Measurements from ENCODE around the gene FAM237B. TPM values are rescaled to one million over a fixed set of nuclear protein-coding genes. Genes with fewer than 3 reads are reported as not detected.
A peak's percentile ranks its signal among the peaks of the same experiment; 100 is the strongest.
"Not testable (repeated sequence)": the region's sequence is repeated elsewhere in the genome, so short reads cannot be mapped to it uniquely, and the experiment has no call there.

Gene FAM237B
- total and polyA plus RNA-seq, 2 of the 4 experiments (the other 2 are of a cell fraction): not detected

- dilution Hi-C loops (cut with HindIII; ENCODE audit: low sequenced_read_pairs, unreplicated experiment) (no loop called here), intact Hi-C loops (cut with micrococcal nuclease) (no loop called here), in situ Hi-C loops (cut with MboI; ENCODE audit: low sequenced_read_pairs) (no loop called here)
- Histone ChIP-seq H2AK5ac (ENCODE audit: low read depth, low read length) (no peak overlapping the region), H3K79me1 (ENCODE audit: low read depth in 1 of 2, low read length in 2 of 2) (no peaks in the 10 kb centered on the region), H2BK15ac (ENCODE audit: low read depth, low read length) (no peak overlapping the region), H3K27ac (ENCODE audit: insufficient read depth, low read length) (no peak overlapping the region), H3K36me3 (ENCODE audit: control insufficient read depth, insufficient read depth, low read length) (no peaks in the 10 kb centered on the region), H4K20me1 (ENCODE audit: insufficient read depth, low read length) (no peaks in the 10 kb centered on the region), H2AK9ac (replicated peaks; ENCODE audit: low read depth, low read length, poor library complexity) (no peak overlapping the region), H3K4me3 (ENCODE audit: insufficient read depth, low read depth, low read length) (no peak overlapping the region), H2BK120ac (ENCODE audit: low read depth, low read length) (no peak overlapping the region), H2AFZ (replicated peaks; ENCODE audit: low read length, poor library complexity) (no peak overlapping the region), H4K91ac (ENCODE audit: insufficient read depth, low read depth, low read length) (no peak overlapping the region), H2BK20ac (ENCODE audit: low read depth, low read length) (no peak overlapping the region), H4K8ac (ENCODE audit: low read depth in 2 of 2, low read length in 2 of 2) (no peak overlapping the region), H3K23ac (ENCODE audit: low read depth, low read length) (no peak overlapping the region), H3K9me1 (ENCODE audit: insufficient read depth, low read length) (no peaks in the 10 kb centered on the region), H3K4me2 (ENCODE audit: low read depth, low read length) (no peak overlapping the region), H3K14ac (replicated peaks; ENCODE audit: low read depth, low read length) (no peak overlapping the region), H3K56ac (ENCODE audit: extremely low read depth, insufficient read depth, low read length) (no peak overlapping the region), H3K27me3 (ENCODE audit: control insufficient read depth, insufficient read depth, low read length) (peaks cover under 1% of the 10 kb centered on the region; the same call in 1 of the 2 replicates), H3K4me1 (ENCODE audit: control insufficient read depth, insufficient read depth, low read length) (no peaks in the 10 kb centered on the region), H3K9me3 (ENCODE audit: control insufficient read depth, insufficient read depth, low read length) (no peaks in the 10 kb centered on the region), H4K5ac (ENCODE audit: low read depth, low read length) (no peak overlapping the region), H3K9ac (ENCODE audit: low read depth, low read length) (no peak overlapping the region), H3K18ac (ENCODE audit: low read depth, low read length) (no peak overlapping the region), H2BK5ac (ENCODE audit: low read depth, low read length, poor library complexity, severe bottlenecking) (no peak overlapping the region), H3K4ac (ENCODE audit: low read depth, low read length) (no peak overlapping the region)
- ChIA-PET CTCF (no interaction called here), POLR2A (ENCODE audit: unreplicated experiment) (no interaction called here)
- ATAC-seq (ENCODE audit: low read depth) (peak; percentile 27; the same call in 1 of the 2 replicates), DNase-seq (no peak)
- TF ChIP-seq CEBPB (IDR thresholded peaks at IDR 0.05; ENCODE audit: low read depth, low read length) (no peak), MAFK (IDR thresholded peaks at IDR 0.05; ENCODE audit: low read depth, low read length) (no peak), RCOR1 (IDR thresholded peaks at IDR 0.05; ENCODE audit: insufficient replicate concordance, low read length) (no peak), MAZ (IDR thresholded peaks at IDR 0.05; ENCODE audit: borderline replicate concordance, low read depth, low read length) (no peak), RAD21 (IDR thresholded peaks at IDR 0.05; ENCODE audit: low read length) (no peak), CTCF (conservative IDR thresholded peaks at IDR 0.05; ENCODE audit: low read depth, low read length) (no peak), RFX5 (IDR thresholded peaks at IDR 0.05; ENCODE audit: low read depth, low read length) (no peak)
- no TSS peak for BruUV-seq (replicated peaks)
These were observed 16.0 kb upstream of the FAM237B start for GRCh38 chr7:90337106-90337505.

- H4K20me1 ChIP-seq (ENCODE audit: insufficient read depth, low read length); H3K14ac ChIP-seq (replicated peaks; ENCODE audit: low read depth, low read length); POLR2A ChIA-PET (ENCODE audit: unreplicated experiment); H2AFZ ChIP-seq (replicated peaks; ENCODE audit: low read length, poor library complexity); H3K36me3 ChIP-seq (ENCODE audit: control insufficient read depth, insufficient read depth, low read length); H3K4me1 ChIP-seq (ENCODE audit: control insufficient read depth, insufficient read depth, low read length); in situ Hi-C loops (cut with MboI; ENCODE audit: low sequenced_read_pairs); H4K91ac ChIP-seq (ENCODE audit: insufficient read depth, low read depth, low read length); H4K5ac ChIP-seq (ENCODE audit: low read depth, low read length); H3K18ac ChIP-seq (ENCODE audit: low read depth, low read length); H3K27ac ChIP-seq (ENCODE audit: insufficient read depth, low read length); H3K4me3 ChIP-seq (ENCODE audit: insufficient read depth, low read depth, low read length); H3K9me1 ChIP-seq (ENCODE audit: insufficient read depth, low read length); H2BK20ac ChIP-seq (ENCODE audit: low read depth, low read length); BruUV-seq (replicated peaks); H2AK5ac ChIP-seq (ENCODE audit: low read depth, low read length); H3K9ac ChIP-seq (ENCODE audit: low read depth, low read length); H3K27me3 ChIP-seq (ENCODE audit: control insufficient read depth, insufficient read depth, low read length); H3K4me2 ChIP-seq (ENCODE audit: low read depth, low read length); H2BK15ac ChIP-seq (ENCODE audit: low read depth, low read length); H2BK120ac ChIP-seq (ENCODE audit: low read depth, low read length); H3K23ac ChIP-seq (ENCODE audit: low read depth, low read length); H3K9me3 ChIP-seq (ENCODE audit: control insufficient read depth, insufficient read depth, low read length); DNase-seq; H3K56ac ChIP-seq (ENCODE audit: extremely low read depth, insufficient read depth, low read length); H3K4ac ChIP-seq (ENCODE audit: low read depth, low read length); dilution Hi-C loops (cut with HindIII; ENCODE audit: low sequenced_read_pairs, unreplicated experiment); intact Hi-C loops (cut with micrococcal nuclease); H2BK5ac ChIP-seq (ENCODE audit: low read depth, low read length, poor library complexity, severe bottlenecking); H2AK9ac ChIP-seq (replicated peaks; ENCODE audit: low read depth, low read length, poor library complexity); H4K8ac ChIP-seq (ENCODE audit: low read depth in 2 of 2, low read length in 2 of 2); ATAC-seq (ENCODE audit: low read depth); H3K79me1 ChIP-seq (ENCODE audit: low read depth in 1 of 2, low read length in 2 of 2): not testable (repeated sequence)
- CTCF ChIA-PET: interaction anchor here (0.7 to 0.8 kb wide), 2 partner anchors 11 to 580 kb away, joined by 3 to 4 read pairs; no protein-coding TSS in a partner anchor
- WGBS, 2 experiments (ENCODE audit: extremely low coverage in 2 of 2, insufficient read length in 1 of 2): no CpG with 5 or more reads among the region's 2 CpGs
These were observed 13.8 kb upstream of the FAM237B start for GRCh38 chr7:90334926-90335325.
